SU-DHL-6 (cell line): ENCODE results near the gene TSPO.

Experiments
- H2AFZ ChIP-seq: fragments of 200-600 bp; sonication (generic); 2 replicates; pipeline ENCODE4 v1.6.1; 2014; ENCODE audit warnings: low read depth, mild to moderate bottlenecking, moderate library complexity, mixed read lengths, antibody characterized with exemption, low read length; ENCODE audit not compliant: severe bottlenecking
- H3F3A ChIP-seq: fragments of 200-600 bp; shearing (Covaris generic); 2 replicates; pipeline ENCODE4 v1.6.0; 2016; ENCODE audit warnings: antibody characterized with exemption, mild to moderate bottlenecking; ENCODE audit not compliant: insufficient read depth
- H3K27ac ChIP-seq: fragments of 200-600 bp; sonication (generic); 2 replicates; pipeline ENCODE4 v1.5.1; 2016; ENCODE audit warnings: low read depth, mild to moderate bottlenecking, low read length, moderate library complexity, mixed read lengths
- H3K27me3 ChIP-seq: fragments of 200-600 bp; sonication (generic), shearing (Covaris generic); 2 replicates; pipeline ENCODE4 v1.6.0; 2014; ENCODE audit warnings: mild to moderate bottlenecking, low read length
- H3K36me3 ChIP-seq: fragments of 200-600 bp; sonication (generic); 2 replicates; pipeline ENCODE4 v1.6.1; 2014; ENCODE audit warnings: mild to moderate bottlenecking, low read length, mixed read lengths
- H3K4me2 ChIP-seq: fragments of 300-600, 200-600 bp; shearing (Covaris generic), sonication (generic); 2 replicates; pipeline ENCODE4 v1.6.0; 2014; ENCODE audit warnings: low read length, low read depth, mild to moderate bottlenecking; ENCODE audit not compliant: poor library complexity, severe bottlenecking
- H3K4me3 ChIP-seq: fragments of 200-600 bp; sonication (generic); 2 replicates; pipeline ENCODE4 v1.5.1; 2014; ENCODE audit warnings: antibody characterized with exemption, low read length, mild to moderate bottlenecking, mixed read lengths; ENCODE audit not compliant: insufficient read depth, poor library complexity, severe bottlenecking
- H3K79me2 ChIP-seq: fragments of 200-600 bp; sonication (generic); 2 replicates; pipeline ENCODE4 v1.6.1; 2014; ENCODE audit warnings: mild to moderate bottlenecking, low read length, moderate library complexity; ENCODE audit not compliant: insufficient read depth
- H3K9ac ChIP-seq: fragments of 200-600 bp; sonication (generic); 2 replicates; pipeline ENCODE4 v1.7.0; 2014; ENCODE audit warnings: mild to moderate bottlenecking, low read length
- H3K9me2 ChIP-seq: fragments of 200-600 bp; sonication (generic); replicated peaks from 2 replicates; pipeline ENCODE4 v1.6.1; 2014; ENCODE audit warnings: low read length; ENCODE audit not compliant: insufficient read depth
- H3K9me3 ChIP-seq: fragments of 200-600 bp; sonication (generic); 2 replicates; pipeline ENCODE4 v1.6.1; 2014; ENCODE audit warnings: low read length, mixed read lengths; ENCODE audit not compliant: insufficient read depth
- H4K20me1 ChIP-seq: fragments of 200-600 bp; sonication (generic); 2 replicates; pipeline ENCODE4 v1.6.1; 2014; ENCODE audit warnings: low read depth, mild to moderate bottlenecking, antibody characterized with exemption, low read length, moderate library complexity, mixed read lengths
- CTCF ChIP-seq: fragments of 200-600 bp; sonication (generic); IDR thresholded peaks from one replicate; pipeline ENCODE4 v1.5.1; 2017; ENCODE audit warnings: antibody characterized with exemption, mild to moderate bottlenecking, low read length, moderate library complexity; ENCODE audit not compliant: insufficient read depth, poor library complexity, severe bottlenecking
- EZH2phosphoT487 ChIP-seq: fragments of 200-600 bp; sonication (generic), shearing (Covaris generic); conservative IDR thresholded peaks from 2 replicates; pipeline ENCODE4 v1.6.1; 2018; ENCODE audit warnings: mild to moderate bottlenecking, antibody characterized with exemption, low read length, moderate library complexity, mixed read lengths

The TSPO gene

DNA sequence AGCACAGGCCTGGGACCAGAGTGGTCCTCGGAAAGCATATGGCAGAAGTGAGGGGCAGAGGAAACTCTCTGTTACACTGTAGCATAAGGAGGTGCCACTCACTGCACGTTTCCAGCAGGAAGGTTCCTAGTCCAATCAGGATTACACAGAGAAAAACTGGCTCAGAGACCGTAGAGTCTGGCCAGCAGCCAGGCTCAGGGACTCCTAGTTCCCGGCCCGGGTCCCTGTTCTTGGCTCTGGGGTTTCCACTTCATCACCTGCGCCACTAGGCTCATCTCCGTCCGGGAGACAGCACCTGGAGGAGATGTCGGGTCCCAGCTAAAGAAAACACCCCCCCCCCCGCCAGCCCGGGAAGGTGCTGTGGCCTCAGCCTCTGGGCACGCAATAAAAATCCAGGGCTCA lies 34.5 kb downstream of the TSPO start:
- H2AFZ ChIP-seq = no peak overlapping the region
- peak overlapping the region; percentile 80 for H3K4me2 ChIP-seq
- no peaks in the 10 kb centered on the region for H3F3A ChIP-seq
- H3K9me2 ChIP-seq = no peaks in the 10 kb centered on the region
- no peak for TF ChIP-seq EZH2phosphoT487
- peaks cover 14% of the 10 kb centered on the region for H3K79me2 ChIP-seq
- H3K9ac ChIP-seq = peak overlapping the region; percentile 71
- H3K9me3 ChIP-seq = no peaks in the 10 kb centered on the region
- H4K20me1 ChIP-seq = no peaks in the 10 kb centered on the region
- no peak overlapping the region for H3K27ac ChIP-seq
- H3K36me3 ChIP-seq = no peaks in the 10 kb centered on the region
- peak overlapping the region; percentile 83 for H3K4me3 ChIP-seq
- no peaks in the 10 kb centered on the region for H3K27me3 ChIP-seq

DNA sequence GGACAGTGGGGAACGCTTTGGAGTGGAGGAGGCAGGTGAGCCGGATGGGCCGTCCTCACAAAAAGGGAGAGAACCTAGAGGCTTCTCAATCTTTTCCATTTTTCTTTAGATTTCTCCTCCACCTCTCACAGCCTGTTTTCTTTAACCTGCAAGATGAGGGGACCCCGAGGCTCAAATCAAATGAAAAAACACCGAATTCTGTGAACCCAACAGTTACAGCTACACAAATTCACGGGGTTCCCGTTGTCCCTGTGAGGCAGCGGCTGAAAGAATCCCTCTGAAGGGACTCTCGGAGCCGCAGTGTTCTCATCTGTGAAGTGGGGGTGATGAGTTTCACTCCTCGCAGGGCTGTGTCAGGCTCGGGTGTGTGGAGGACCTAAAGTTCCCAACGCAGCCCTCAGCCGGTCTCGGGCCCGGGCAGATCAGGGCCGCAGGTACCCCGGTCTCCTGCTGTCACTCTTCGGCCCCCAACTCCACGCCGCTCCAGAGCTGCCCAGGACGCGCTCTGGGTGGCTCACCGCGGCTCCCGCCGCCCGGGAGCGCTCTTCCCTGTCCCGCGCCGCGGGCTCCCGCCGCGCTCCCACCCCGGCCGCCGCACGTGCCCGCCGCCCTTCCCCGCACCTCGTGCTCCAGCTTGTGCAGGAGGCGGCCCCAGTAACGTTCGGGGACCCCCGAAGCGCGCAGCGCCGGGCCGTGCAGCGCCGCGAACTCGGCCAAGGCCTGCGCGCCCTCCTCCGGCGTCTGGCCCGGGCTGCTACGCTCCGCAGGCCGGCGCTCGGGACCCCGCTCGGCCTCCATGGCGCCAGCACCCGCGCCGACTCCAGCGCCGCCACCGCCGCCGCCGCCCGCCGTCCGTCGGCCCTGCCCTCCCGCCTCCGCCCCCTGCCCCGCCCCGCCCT lies 35.2 kb downstream of the TSPO start, which contains the start of gene TTLL12:
Gene TTLL12, minus strand, starts transcription at position 863 of the 899 bp plus-strand sequence. Its CDS starts 65 bp downstream, at position 798.
- H3F3A ChIP-seq = no peaks in the 10 kb centered on the region
- H3K4me3 ChIP-seq = peak within 1 kb of the TSS; percentile 83
- no peaks in the 10 kb centered on the region for H4K20me1 ChIP-seq
- H3K4me2 ChIP-seq = peak within 1 kb of the TSS; percentile 92
- no peaks in the 10 kb centered on the region for H3K36me3 ChIP-seq
- H3K79me2 ChIP-seq = peaks cover 14% of the 10 kb centered on the region
- H3K9me2 ChIP-seq = no peaks in the 10 kb centered on the region
- H3K27me3 ChIP-seq = no peaks in the 10 kb centered on the region
- H3K9ac ChIP-seq = peak within 1 kb of the TSS; percentile 71
- peak within 1 kb of the TSS; percentile 99 for H2AFZ ChIP-seq
- TF ChIP-seq CTCF (no peak), EZH2phosphoT487 (no peak)
- H3K27ac ChIP-seq = peak within 1 kb of the TSS; percentile 77
- no peaks in the 10 kb centered on the region for H3K9me3 ChIP-seq

DNA sequence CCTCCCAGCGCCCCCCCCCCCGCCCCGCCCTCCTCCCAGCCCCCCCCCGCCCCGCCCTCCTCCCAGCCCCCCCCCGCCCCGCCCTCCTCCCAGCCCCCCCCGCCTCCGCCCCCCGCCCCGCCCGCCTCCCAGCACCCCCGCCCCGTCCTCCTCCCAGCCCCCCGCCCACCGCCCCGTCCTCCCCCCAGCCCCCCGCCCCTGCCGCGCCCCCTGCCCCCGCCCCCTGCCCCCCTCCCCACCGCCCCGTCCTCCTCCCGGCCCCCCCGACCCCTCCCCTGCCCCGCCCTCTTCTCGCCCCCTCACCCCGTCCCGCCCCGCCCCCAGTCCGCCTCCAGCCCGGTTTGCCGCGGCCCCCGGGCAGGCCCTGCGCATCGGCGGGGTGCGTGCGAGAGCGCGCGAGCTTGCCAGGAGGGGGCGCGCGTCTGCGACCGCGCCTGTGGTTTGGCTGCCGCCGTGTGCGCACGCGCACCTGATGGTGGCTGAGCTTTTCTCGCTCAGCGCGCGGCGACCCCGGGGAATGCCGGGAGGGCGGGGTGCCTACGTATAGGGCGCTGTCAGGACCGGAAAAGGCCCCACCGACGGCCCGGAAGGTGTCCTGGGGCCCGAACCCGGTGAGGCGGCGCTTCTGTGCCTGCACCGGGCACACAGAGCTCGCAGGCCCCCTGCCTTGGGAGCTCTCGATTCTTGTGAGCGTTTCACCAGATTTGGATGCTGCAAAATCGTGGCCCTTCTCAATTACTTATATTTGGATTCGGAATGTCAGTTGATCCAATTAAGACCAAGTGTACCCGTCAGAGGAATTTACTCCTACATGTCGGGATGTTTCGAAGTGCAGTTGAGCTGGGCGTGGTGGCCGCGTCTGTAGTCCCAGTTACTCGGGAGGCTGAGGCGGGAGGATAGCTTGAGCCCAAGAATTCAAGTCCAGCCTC lies 36.1 kb downstream of the TSPO start:
- Histone ChIP-seq H3K36me3 (no peaks in the 10 kb centered on the region), H3F3A (no peaks in the 10 kb centered on the region), H3K9me2 (no peaks in the 10 kb centered on the region), H3K9me3 (no peaks in the 10 kb centered on the region), H3K79me2 (peaks cover 14% of the 10 kb centered on the region), H3K4me3 (peak overlapping the region; percentile 73), H3K9ac (peak overlapping the region; percentile 66), H3K4me2 (peak overlapping the region; percentile 92), H2AFZ (peak overlapping the region; percentile 99), H3K27me3 (no peaks in the 10 kb centered on the region), H4K20me1 (no peaks in the 10 kb centered on the region), H3K27ac (peak overlapping the region; percentile 77)
- TF ChIP-seq CTCF (peak; percentile 21), EZH2phosphoT487 (no peak)
